Activated B cell treated with CpG ODN at 0.5 μM for 24 hours (primary cell): Measurements from ENCODE around the gene VTI1A. TPM values are rescaled to one million over a fixed set of nuclear protein-coding genes. Genes with fewer than 3 reads are reported as not detected.

Experiments
- ATAC-seq: fragments of 200-7000 bp; cut with Tn5 transposase; one replicate; pipeline ENCODE4 v1.10.0; 2021; ENCODE audit warnings: low read depth, mild to moderate bottlenecking, moderate library complexity
- CTCF ChIA-PET: fragments of 350-600 bp; sonication (Branson Sonifier 250); formaldehyde crosslinking; loops from one replicate; lab custom pipeline; 2021; ENCODE audit warnings: antibody characterized with exemption; lab: Charles Lee
- POLR2A ChIA-PET: fragments of 350-600 bp; sonication (Branson Sonifier 250); formaldehyde crosslinking; loops from one replicate; lab custom pipeline; 2021; ENCODE audit warnings: antibody characterized with exemption; lab: Charles Lee
- DNase-seq: peaks from one replicate; pipeline ENCODE4 v3.0.0; 2022
- H3K27ac Mint-ChIP-seq: one replicate; pipeline ENCODE4 v1.8.0; 2020; ENCODE audit warnings: mixed read lengths
- H3K27me3 Mint-ChIP-seq: one replicate; pipeline ENCODE4 v1.8.0; 2021; ENCODE audit warnings: mixed read lengths
- H3K36me3 Mint-ChIP-seq: one replicate; pipeline ENCODE4 v1.8.0; 2021; ENCODE audit warnings: low read depth, mixed read lengths
- H3K4me1 Mint-ChIP-seq: one replicate; pipeline ENCODE4 v1.8.0; 2021; ENCODE audit warnings: mixed read lengths
- H3K4me3 Mint-ChIP-seq: one replicate; pipeline ENCODE4 v1.8.0; 2020; ENCODE audit warnings: mild to moderate bottlenecking, mixed read lengths
- H3K9me3 Mint-ChIP-seq: one replicate; pipeline ENCODE4 v1.8.0; 2020; ENCODE audit warnings: mixed read lengths
- intact Hi-C: fragments of 100-400 bp; cut with micrococcal nuclease; formaldehyde crosslinking; loops from one replicate; pipeline ENCODE4 v1.15.1; 2024
- total RNA-seq: library from RNA; stranded (reverse); gene quantifications from 2 replicates; pipeline ENCODE4 v1.2.3, GENCODE V29; 2022
- TF ChIP-seq, protein P1 (sequence below): fragments of 200-600 bp; IDR thresholded peaks from one replicate; pipeline ENCODE4 v1.8.0; 2022; ENCODE audit warnings: antibody characterized with exemption, mild to moderate bottlenecking

The VTI1A gene
- total RNA-seq, 1 donor from 2014 or later = 74.0 TPM

DNA sequence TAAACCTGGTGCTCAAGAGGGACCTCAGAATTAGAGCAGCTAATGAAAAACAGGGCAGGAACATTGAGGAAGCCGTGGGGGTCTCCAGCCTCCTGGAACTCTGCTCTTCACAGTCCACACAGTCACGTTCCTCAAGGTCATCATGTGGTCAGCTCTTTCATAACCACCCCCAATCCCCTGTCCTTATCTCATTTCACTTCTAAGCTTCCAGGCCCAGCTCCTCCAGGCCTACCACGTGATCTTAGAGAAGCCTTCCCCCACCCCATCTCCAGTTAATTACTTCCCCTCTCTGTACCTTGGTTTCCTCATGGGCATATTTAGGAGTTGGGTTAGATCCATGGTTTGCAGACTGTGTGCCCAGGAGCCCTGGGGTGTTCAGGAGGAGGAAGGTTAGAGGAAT lies 396.6 kb downstream of the VTI1A start:
- ChIA-PET POLR2A (no interaction called here), CTCF (no interaction called here)
- H3K36me3 Mint-ChIP-seq = peaks cover 2% of the 10 kb centered on the region
- TF ChIP-seq, protein P1, sequence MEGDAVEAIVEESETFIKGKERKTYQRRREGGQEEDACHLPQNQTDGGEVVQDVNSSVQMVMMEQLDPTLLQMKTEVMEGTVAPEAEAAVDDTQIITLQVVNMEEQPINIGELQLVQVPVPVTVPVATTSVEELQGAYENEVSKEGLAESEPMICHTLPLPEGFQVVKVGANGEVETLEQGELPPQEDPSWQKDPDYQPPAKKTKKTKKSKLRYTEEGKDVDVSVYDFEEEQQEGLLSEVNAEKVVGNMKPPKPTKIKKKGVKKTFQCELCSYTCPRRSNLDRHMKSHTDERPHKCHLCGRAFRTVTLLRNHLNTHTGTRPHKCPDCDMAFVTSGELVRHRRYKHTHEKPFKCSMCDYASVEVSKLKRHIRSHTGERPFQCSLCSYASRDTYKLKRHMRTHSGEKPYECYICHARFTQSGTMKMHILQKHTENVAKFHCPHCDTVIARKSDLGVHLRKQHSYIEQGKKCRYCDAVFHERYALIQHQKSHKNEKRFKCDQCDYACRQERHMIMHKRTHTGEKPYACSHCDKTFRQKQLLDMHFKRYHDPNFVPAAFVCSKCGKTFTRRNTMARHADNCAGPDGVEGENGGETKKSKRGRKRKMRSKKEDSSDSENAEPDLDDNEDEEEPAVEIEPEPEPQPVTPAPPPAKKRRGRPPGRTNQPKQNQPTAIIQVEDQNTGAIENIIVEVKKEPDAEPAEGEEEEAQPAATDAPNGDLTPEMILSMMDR = no peak
- no peak overlapping the region for H3K27ac Mint-ChIP-seq
- peaks cover 26% of the 10 kb centered on the region for H3K9me3 Mint-ChIP-seq
- intact Hi-C loops = no loop called here
- H3K27me3 Mint-ChIP-seq = no peaks in the 10 kb centered on the region
- no peak for DNase-seq
- no peaks in the 10 kb centered on the region for H3K4me1 Mint-ChIP-seq
- ATAC-seq = no peak
- H3K4me3 Mint-ChIP-seq = no peak overlapping the region

DNA sequence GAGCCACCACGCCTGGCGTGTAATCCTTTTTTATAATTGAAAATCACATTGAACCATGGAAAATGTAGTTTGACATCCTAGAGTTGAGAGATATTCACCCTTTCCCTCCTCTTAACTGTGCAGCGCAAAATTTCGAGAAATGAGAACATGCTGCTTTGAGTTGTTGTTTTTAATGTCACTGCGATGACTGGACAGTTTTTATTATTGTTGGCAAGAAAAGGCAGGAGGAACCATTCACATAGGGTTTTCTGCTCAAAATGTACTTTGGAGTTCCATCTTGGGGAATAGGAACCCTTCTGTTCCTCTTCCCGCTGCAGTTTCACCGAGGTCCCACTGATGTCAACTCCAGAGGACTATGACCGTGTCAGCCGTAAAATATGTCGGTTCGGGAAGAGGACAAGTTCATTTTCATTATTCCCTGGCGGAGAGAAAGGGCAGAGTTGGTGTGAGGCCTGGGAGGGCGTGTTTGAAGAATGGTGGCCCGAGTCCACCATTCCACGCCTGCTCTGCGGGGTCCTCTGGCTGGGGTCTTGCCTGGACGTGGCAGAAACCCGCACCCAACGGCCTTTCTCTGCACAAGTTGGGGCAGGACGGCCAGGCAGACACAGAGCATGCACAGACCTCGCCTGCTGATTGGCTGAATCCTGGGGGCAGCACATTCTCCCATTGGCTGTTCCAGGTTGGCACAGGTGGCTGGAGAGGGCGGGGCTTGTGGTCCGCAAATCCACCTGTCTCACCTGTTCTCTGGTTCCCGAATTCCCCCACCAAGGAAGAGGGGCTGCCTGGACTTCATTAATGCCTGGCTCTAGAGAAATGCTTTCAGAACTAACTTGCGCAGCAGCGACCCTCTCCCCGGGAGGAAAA lies 397.9 kb downstream of the VTI1A start:
- no peak overlapping the region for H3K4me3 Mint-ChIP-seq
- H3K36me3 Mint-ChIP-seq = peaks cover 2% of the 10 kb centered on the region
- no peak overlapping the region for H3K27ac Mint-ChIP-seq
- no peak for DNase-seq
- no peak for ATAC-seq
- ChIA-PET POLR2A (no interaction called here), CTCF (no interaction called here)
- TF ChIP-seq, protein P1 = no peak
- peaks cover 24% of the 10 kb centered on the region for H3K9me3 Mint-ChIP-seq
- H3K27me3 Mint-ChIP-seq = no peaks in the 10 kb centered on the region
- intact Hi-C loops = no loop called here
- no peaks in the 10 kb centered on the region for H3K4me1 Mint-ChIP-seq

DNA sequence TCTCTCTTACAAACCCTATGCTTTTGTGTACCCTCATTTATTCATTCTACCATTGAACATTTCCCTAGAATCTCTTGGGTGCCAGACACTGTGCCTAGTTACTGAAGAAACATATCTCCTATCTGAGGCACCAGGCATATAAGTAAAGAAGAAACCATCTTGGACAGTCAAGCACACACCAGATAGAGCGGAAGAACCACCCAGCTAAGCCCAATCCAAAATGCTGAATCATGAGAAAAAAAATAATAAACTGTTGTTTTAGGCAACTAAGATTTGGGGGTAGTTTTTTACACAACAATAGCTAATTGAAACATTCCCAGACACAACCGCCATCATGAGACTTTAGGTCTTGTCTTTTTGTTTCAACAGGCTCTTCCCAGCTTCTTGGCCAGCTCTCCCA lies 400.8 kb downstream of the VTI1A start:
- H3K27ac Mint-ChIP-seq = no peak overlapping the region
- intact Hi-C loops = no loop called here

DNA sequence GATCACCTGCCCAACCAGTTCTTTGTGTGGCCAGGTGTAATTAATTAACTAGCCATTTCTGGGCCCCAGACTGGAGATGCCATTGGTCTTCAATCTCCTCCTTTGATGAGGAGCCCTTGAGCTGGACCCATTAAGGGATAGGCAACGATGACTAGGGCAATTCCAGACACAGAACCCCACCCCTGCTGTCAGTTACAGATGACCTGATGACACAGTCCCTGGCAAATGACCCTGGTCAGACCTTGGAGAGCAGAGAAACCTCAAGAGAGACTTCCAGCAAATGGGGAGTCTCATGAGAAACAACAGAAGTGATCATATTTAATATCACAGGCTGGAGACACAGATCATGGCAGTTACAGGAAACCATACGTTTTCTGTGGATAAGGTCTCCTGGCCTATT lies 401.2 kb downstream of the VTI1A start:
- Mint-ChIP-seq H3K27me3 (no peaks in the 10 kb centered on the region), H3K4me1 (peaks cover 13% of the 10 kb centered on the region), H3K36me3 (no peaks in the 10 kb centered on the region), H3K4me3 (no peak overlapping the region), H3K27ac (no peak overlapping the region), H3K9me3 (peaks cover 17% of the 10 kb centered on the region)
- ATAC-seq (no peak), DNase-seq (no peak)
- CTCF ChIA-PET = no interaction called here
- intact Hi-C loops = no loop called here
- TF ChIP-seq, protein P1 = no peak
- POLR2A ChIA-PET = no interaction called here

More for the DNA sequence above, 400.8 kb downstream of the VTI1A start:
- no peak overlapping the region for H3K4me3 Mint-ChIP-seq
- DNase-seq (no peak), ATAC-seq (no peak)
- peaks cover 13% of the 10 kb centered on the region for H3K4me1 Mint-ChIP-seq
- ChIA-PET POLR2A (no interaction called here), CTCF (no interaction called here)
- H3K27me3 Mint-ChIP-seq = no peaks in the 10 kb centered on the region
- peaks cover 17% of the 10 kb centered on the region for H3K9me3 Mint-ChIP-seq
- H3K36me3 Mint-ChIP-seq = no peaks in the 10 kb centered on the region
- TF ChIP-seq, protein P1 = no peak

DNA sequence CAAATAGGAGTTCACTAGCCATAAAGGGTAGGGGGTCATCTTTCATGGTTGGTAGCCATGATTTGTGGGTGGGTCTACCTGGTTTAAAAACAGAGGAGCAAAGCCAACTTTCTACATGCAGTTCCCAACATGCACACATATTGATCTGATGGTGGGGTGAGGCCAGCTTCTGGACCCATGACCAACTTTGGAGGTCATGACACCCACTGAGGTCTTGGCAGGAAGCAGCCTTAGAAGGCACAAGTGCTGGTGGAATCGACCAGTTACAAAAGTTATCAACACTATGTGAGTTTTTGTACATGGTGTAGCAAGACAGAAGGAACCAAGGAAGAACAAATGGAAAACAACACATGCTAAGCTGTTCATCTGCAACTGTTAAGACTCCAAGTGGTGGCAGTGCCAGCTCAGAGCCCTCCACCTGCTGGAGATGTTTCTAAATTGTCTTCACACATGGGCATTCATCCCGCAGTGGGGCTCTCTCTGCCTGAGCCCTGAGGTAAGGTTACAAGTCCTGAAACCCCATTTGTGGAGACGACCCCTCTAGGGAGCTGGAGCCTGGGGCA lies 401.9 kb downstream of the VTI1A start:
- ATAC-seq (no peak), DNase-seq (no peak)
- Mint-ChIP-seq H3K36me3 (no peaks in the 10 kb centered on the region), H3K4me1 (peaks cover 13% of the 10 kb centered on the region), H3K9me3 (peaks cover 17% of the 10 kb centered on the region), H3K27me3 (no peaks in the 10 kb centered on the region), H3K4me3 (no peak overlapping the region), H3K27ac (no peak overlapping the region)
- intact Hi-C loops = no loop called here
- TF ChIP-seq, protein P1 = no peak
- CTCF ChIA-PET = no interaction called here
- POLR2A ChIA-PET = no interaction called here
